HEK293 (cell line): ENCODE results near the gene PPP1R15B.
"Not testable (repeated sequence)": the region's sequence is repeated elsewhere in the genome, so short reads cannot be mapped to it uniquely, and the experiment has no call there.

Experiments
- CTCF ChIA-PET: fragments of 350-600 bp; formaldehyde crosslinking; extraction: SDS; loops from one replicate; lab custom pipeline; 2021; ENCODE audit warnings: antibody characterized with exemption; lab: Yijun Ruan, JAX
- POLR2A ChIA-PET: fragments of 300-600 bp; formaldehyde crosslinking; extraction: SDS; loops from one replicate; lab custom pipeline; 2020; ENCODE audit warnings: antibody characterized with exemption, inconsistent platforms; lab: Yijun Ruan, JAX
- H3K27ac ChIP-seq: fragments of 200-500 bp; sonication (Bioruptor generic); 2 replicates; pipeline ENCODE4 v1.5.1; 2014; ENCODE audit warnings: low read depth, low read length, control low read depth, inconsistent platforms; ENCODE audit errors: extremely low read depth
- H3K36me3 ChIP-seq, 2 experiments: fragments of 200-500 bp in 1 of 2; sonication (Bioruptor generic) in 1 of 2; 1 replicate in 1 of 2; 2 replicates in 1 of 2; pipeline ENCODE4 v1.5.1; 2014 to 2017; ENCODE audit warnings: inconsistent platforms in 2 of 2, low read length in 2 of 2; ENCODE audit not compliant: control insufficient read depth in 2 of 2, insufficient read depth in 1 of 2
- H3K4me1 ChIP-seq: fragments of 200-500 bp; sonication (Bioruptor generic); 2 replicates; pipeline ENCODE4 v1.5.1; 2014; ENCODE audit warnings: mild to moderate bottlenecking, low read length, inconsistent platforms; ENCODE audit not compliant: control insufficient read depth, insufficient read depth
- H3K4me3 ChIP-seq: 2 replicates; pipeline ENCODE4 v1.5.1; 2011; ENCODE audit warnings: low read depth, mild to moderate bottlenecking, control low read depth, low read length, moderate library complexity
- H3K9me3 ChIP-seq: fragments of 200-500 bp; sonication (Bioruptor generic); 2 replicates; pipeline ENCODE4 v1.5.1; 2014; ENCODE audit warnings: low read depth, low read length, inconsistent platforms; ENCODE audit not compliant: control insufficient read depth, insufficient read depth
- BCL11B ChIP-seq: fragments of 450-650 bp; formaldehyde crosslinking; IDR thresholded peaks from 2 replicates; pipeline ENCODE4 v1.5.1; 2016; ENCODE audit warnings: low read depth, missing biosample characterization, missing genetic modification characterization
- KLF9 ChIP-seq: fragments of 450-650 bp; formaldehyde crosslinking; IDR thresholded peaks from 2 replicates; pipeline ENCODE4 v1.5.1; 2016; ENCODE audit warnings: missing biosample characterization, missing genetic modification characterization, low read depth
- PRDM1 ChIP-seq: fragments of 450-650 bp; formaldehyde crosslinking; IDR thresholded peaks from 2 replicates; pipeline ENCODE4; 2016; ENCODE audit warnings: missing biosample characterization, missing genetic modification characterization
- PRDM2 ChIP-seq: fragments of 450-650 bp; formaldehyde crosslinking; IDR thresholded peaks from 2 replicates; pipeline ENCODE4 v1.5.1; 2016; ENCODE audit warnings: missing biosample characterization, missing genetic modification characterization, borderline replicate concordance
- ZBTB11 ChIP-seq: fragments of 450-650 bp; formaldehyde crosslinking; conservative IDR thresholded peaks from 2 replicates; pipeline ENCODE4 v1.5.1; 2016; ENCODE audit warnings: low read depth, missing biosample characterization, missing genetic modification characterization
- ZBTB21 ChIP-seq: fragments of 450-650 bp; formaldehyde crosslinking; IDR thresholded peaks from 2 replicates; pipeline ENCODE4 v1.5.1; 2017; ENCODE audit warnings: missing biosample characterization, missing genetic modification characterization
- ZEB2 ChIP-seq: fragments of 450-650 bp; formaldehyde crosslinking; IDR thresholded peaks from 2 replicates; pipeline ENCODE4 v1.5.1; 2016; ENCODE audit warnings: missing biosample characterization, missing genetic modification characterization
- ZNF138 ChIP-seq: fragments of 450-650 bp; formaldehyde crosslinking; IDR thresholded peaks from 2 replicates; pipeline ENCODE4 v1.5.1; 2016; ENCODE audit warnings: missing biosample characterization, missing genetic modification characterization, borderline replicate concordance
- ZNF184 ChIP-seq: fragments of 450-650 bp; IDR thresholded peaks from 2 replicates; pipeline ENCODE4 v1.5.1; 2018; ENCODE audit warnings: missing biosample characterization, mild to moderate bottlenecking, missing genetic modification characterization
- ZNF19 ChIP-seq: fragments of 450-650 bp; formaldehyde crosslinking; IDR thresholded peaks from 2 replicates; pipeline ENCODE4; 2016; ENCODE audit warnings: missing biosample characterization, missing genetic modification characterization, low read depth
- ZNF292 ChIP-seq: fragments of 450-650 bp; formaldehyde crosslinking; IDR thresholded peaks from 2 replicates; pipeline ENCODE4 v1.5.1; 2016; ENCODE audit warnings: low read depth, missing biosample characterization, missing genetic modification characterization, borderline replicate concordance
- ZNF37A ChIP-seq: fragments of 450-650 bp; IDR thresholded peaks from 2 replicates; pipeline ENCODE4 v1.5.1; 2018; ENCODE audit warnings: missing biosample characterization, missing genetic modification characterization
- ZNF621 ChIP-seq: fragments of 450-650 bp; formaldehyde crosslinking; IDR thresholded peaks from 2 replicates; pipeline ENCODE4 v1.5.1; 2017; ENCODE audit warnings: missing biosample characterization, missing genetic modification characterization
- ZNF76 ChIP-seq: fragments of 450-650 bp; formaldehyde crosslinking; IDR thresholded peaks from 2 replicates; pipeline ENCODE4; 2016; ENCODE audit warnings: low read depth, missing biosample characterization, missing genetic modification characterization, borderline replicate concordance
- ZNF791 ChIP-seq: fragments of 450-650 bp; formaldehyde crosslinking; IDR thresholded peaks from 2 replicates; pipeline ENCODE4 v1.5.1; 2016; ENCODE audit warnings: missing biosample characterization, missing genetic modification characterization
- ZSCAN5A ChIP-seq: fragments of 450-650 bp; formaldehyde crosslinking; IDR thresholded peaks from 2 replicates; pipeline ENCODE4 v1.5.1; 2016; ENCODE audit warnings: missing biosample characterization, missing genetic modification characterization
- TF ChIP-seq, protein P1 (sequence below): fragments of 450-650 bp; formaldehyde crosslinking; IDR thresholded peaks from 2 replicates; pipeline ENCODE4 v1.5.1; 2016; ENCODE audit warnings: missing biosample characterization, missing genetic modification characterization, borderline replicate concordance

Gene PPP1R15B

GRCh38 chr1:204426035-204426436 lies 14.4 kb upstream of the PPP1R15B start (continued):
- TF ChIP-seq ZBTB11 (tag by site-specific recombination) = no peak
- no peak for TF ChIP-seq ZNF37A (tag by site-specific recombination)
- TF ChIP-seq ZNF76 (tag by site-specific recombination) = no peak
- TF ChIP-seq PRDM1 = no peak
- no peak for TF ChIP-seq ZNF621 (tag by site-specific recombination)
- TF ChIP-seq BCL11B (tag by site-specific recombination) = no peak
- TF ChIP-seq PRDM2 (tag by site-specific recombination) = no peak
- no peak for TF ChIP-seq ZNF184
- no peak for TF ChIP-seq ZEB2 (tag by site-specific recombination)

GRCh38 chr1:204424621-204425020 lies 13.0 kb upstream of the PPP1R15B start:
- Histone ChIP-seq H3K4me3 (no peak overlapping the region), H3K9me3 (no peaks in the 10 kb centered on the region), H3K4me1 (peaks cover 10% of the 10 kb centered on the region; the same call in 1 of the 2 replicates), H3K27ac (no peak overlapping the region), H3K36me3 (peaks cover 0 to 23% of the 10 kb centered on the region in 2 experiments; a peak in 1 of 3 replicates)
- CTCF ChIA-PET = interaction anchor here (0.7 to 1.2 kb wide), 2 partner anchors 10 to 22 kb away, joined by 3 read pairs; no protein-coding TSS in a partner anchor
- POLR2A ChIA-PET = no interaction called here
- TF ChIP-seq ZBTB21 (no peak), ZNF19 (tag by site-specific recombination) (no peak), ZNF138 (tag by site-specific recombination) (no peak), ZSCAN5A (no peak), KLF9 (tag by site-specific recombination) (no peak), ZNF791 (tag by site-specific recombination) (no peak), ZNF292 (tag by site-specific recombination) (no peak)
- TF ChIP-seq, protein P1, sequence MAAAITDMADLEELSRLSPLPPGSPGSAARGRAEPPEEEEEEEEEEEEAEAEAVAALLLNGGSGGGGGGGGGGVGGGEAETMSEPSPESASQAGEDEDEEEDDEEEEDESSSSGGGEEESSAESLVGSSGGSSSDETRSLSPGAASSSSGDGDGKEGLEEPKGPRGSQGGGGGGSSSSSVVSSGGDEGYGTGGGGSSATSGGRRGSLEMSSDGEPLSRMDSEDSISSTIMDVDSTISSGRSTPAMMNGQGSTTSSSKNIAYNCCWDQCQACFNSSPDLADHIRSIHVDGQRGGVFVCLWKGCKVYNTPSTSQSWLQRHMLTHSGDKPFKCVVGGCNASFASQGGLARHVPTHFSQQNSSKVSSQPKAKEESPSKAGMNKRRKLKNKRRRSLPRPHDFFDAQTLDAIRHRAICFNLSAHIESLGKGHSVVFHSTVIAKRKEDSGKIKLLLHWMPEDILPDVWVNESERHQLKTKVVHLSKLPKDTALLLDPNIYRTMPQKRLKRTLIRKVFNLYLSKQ (tag by site-specific recombination) = no peak

DNA sequence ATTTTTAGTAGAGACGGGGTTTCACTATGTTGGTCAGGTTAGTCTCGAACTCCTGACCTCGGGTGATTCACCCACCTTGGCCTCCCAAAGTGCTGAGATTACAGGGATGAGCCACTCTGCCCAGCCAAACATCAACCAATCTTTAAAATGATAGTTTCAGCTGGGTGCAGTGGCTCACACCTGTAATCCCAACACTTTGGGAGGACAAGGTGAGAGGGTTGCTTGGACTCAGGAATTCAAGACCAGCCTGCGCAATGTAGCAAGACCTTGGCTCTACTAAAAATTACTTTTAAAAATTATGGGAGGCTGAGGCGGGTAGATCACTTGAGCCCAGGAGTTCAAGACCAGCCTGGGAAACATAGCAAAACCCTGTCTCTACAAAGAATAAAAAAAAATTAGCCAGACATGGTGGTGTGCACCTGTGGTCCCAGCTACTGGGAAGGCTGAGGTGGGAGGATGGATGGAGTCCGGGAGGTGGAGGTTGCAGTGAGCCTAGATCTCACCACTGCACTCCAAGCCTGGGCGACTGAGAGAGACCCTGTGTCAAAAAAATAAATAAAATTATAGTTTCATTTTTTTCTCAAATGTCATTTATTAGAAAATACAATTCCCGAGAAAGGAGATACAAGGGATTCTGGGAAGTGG lies 10.6 kb upstream of the PPP1R15B start:
- POLR2A ChIA-PET, H3K27ac ChIP-seq: not testable (repeated sequence)
- peaks cover 0 to 22% of the 10 kb centered on the region in 2 experiments; a peak in 1 of 3 replicates for H3K36me3 ChIP-seq

More for the DNA sequence above, 10.6 kb upstream of the PPP1R15B start:
- not testable (repeated sequence) for H3K4me3 ChIP-seq, H3K9me3 ChIP-seq
- H3K4me1 ChIP-seq = peaks cover 16% of the 10 kb centered on the region; the same call in 1 of the 2 replicates
- CTCF ChIA-PET = interaction anchor here (0.7 to 7.5 kb wide), 4 partner anchors 10 to 81 kb away, joined by 3 to 55 read pairs (median 4); no protein-coding TSS in a partner anchor
